ENCODE measurements around the gene UGT2B11.
"Not testable (repeated sequence)": the region's sequence is repeated elsewhere in the genome, so short reads cannot be mapped to it uniquely, and the experiment has no call there.

UGT2B11 gene

DNA sequence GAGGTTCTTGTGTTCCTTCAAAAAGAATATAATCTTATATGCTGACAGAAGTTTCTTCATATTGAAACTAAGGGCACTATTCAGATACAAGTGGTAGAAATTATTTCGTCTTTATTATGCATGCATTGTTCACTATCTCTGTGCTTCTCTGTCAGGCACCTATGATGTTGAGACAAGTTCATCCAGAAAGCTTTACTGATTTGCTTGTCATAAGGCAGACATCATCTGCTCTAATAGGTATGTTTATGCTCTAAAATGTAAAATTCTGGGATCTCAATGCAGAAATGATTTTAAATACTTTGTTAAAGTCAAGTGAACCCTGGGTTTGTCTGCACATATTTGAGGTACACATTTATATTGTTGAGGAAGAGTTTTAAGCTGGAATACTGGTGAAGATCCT lies 3.6 kb downstream of the UGT2B11 start:
- no peak for TF ChIP-seq CTCF (IDR thresholded peaks at IDR 0.05; ENCODE audit: low read depth, low read length)
- H3K4me3 ChIP-seq (ENCODE audit: low read depth, low read length) = no peak overlapping the region

DNA sequence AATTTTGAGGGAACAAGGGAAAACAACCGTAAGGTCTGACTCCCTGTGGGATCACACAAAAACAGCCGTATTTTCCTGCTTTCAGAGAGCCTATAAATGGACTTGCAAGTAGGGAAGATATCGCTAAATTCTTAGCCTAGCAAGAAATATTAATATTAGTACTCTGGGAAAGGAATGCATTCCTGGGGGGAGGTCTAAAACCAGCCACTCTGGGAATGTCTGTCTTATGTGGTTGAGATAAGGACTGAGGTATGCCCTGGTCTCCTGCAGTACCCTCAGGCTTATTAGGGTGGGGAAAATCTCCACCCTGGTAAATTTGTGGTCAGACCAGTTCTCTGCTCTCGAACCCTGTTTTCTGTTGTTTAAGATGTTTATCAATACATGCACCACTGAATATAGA lies 16.0 kb downstream of the UGT2B11 start:
- H3K4me3 ChIP-seq (ENCODE audit: low read depth, low read length) = not testable (repeated sequence)

GRCh38 chr4:69196209-69196965 lies 18.2 kb downstream of the UGT2B11 start:
- TF ChIP-seq CTCF (IDR thresholded peaks at IDR 0.05; ENCODE audit: low read depth, low read length) = no peak
- no peak overlapping the region for H3K4me3 ChIP-seq (ENCODE audit: low read depth, low read length)

GRCh38 chr4:69194166-69194565 lies 20.4 kb downstream of the UGT2B11 start:
- no peak overlapping the region for H3K4me3 ChIP-seq (ENCODE audit: low read depth, low read length)
- no peak for TF ChIP-seq CTCF (IDR thresholded peaks at IDR 0.05; ENCODE audit: low read depth, low read length)

- not testable (repeated sequence) for H3K4me3 ChIP-seq (ENCODE audit: low read depth, low read length)
These were observed 22.6 kb downstream of the UGT2B11 start for GRCh38 chr4:69191905-69192304.

GRCh38 chr4:69190621-69191020 lies 23.9 kb downstream of the UGT2B11 start:
- not testable (repeated sequence) for H3K4me3 ChIP-seq (ENCODE audit: low read depth, low read length)

DNA sequence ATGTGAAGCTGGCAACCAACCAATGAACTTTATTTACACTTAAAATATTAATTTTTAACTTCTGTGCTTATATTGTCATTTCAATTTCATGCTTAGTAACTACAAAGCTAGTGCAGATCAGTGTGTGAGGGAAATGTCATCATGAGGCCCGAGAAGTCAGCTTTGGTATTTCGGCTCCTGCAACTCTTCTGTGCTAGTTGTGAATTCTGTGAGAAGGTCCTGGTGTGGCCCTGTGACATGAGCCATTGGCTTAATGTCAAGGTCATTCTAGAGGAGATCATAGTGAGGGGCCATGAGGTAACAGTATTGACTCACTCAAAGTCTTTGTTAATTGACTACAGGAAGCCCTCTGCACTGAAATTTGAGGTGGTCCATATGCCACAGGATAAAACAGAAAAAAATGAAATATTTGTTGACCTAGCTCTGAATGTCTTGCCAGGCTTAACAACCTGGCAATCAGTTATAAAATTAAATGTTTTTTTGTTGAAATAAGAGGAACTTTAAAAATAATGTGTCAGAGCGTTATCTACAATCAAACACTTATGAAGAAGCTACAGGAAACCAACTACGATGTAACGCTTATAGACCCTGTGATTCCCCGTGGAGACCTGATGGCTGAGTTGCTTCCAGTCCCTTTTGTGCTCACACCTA lies 32.9 kb downstream of the UGT2B11 start:
- not testable (repeated sequence) for H3K4me3 ChIP-seq (ENCODE audit: low read depth, low read length)

DNA sequence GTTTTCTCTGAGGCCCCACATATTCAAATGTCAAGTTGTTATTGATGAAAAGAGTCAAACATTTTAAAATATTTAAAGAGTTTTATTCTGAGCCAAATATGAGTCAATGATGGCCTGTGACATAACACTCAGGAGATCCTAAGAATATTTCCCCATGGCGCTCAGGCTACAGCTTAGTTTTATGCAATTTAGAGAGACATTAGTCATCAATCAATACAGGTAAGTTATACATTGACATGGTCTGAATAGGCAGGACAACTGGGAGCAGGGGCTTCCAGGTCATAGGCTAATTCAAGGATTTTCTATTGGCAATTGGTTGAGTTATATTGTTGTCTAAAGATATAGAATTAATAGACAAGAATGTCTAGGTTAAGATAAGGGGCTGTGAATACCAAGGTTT lies 34.7 kb downstream of the UGT2B11 start:
- not testable (repeated sequence) for H3K4me3 ChIP-seq (ENCODE audit: low read depth, low read length)

DNA sequence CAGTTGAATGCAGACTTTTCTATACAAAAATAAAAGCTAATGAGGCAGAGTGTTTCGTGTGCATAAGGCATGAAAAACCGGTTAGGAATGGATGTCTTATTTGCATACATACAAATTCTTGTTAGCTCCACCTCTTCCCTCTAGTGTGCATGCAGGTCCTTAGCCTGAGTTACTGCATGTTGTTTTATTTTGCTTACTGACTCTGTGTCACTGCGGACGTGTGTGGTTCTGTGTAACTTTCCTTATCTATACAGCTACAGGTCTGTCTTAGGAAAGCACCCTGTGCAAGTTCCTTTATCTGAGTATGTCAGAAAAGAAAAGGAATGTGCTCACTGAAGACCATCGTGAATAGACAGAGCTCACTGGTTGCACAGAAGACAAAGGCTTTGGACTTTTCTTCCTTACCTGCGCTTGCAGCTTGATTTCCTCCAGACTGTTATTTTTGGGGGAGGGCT lies 35.8 kb downstream of the UGT2B11 start:
- not testable (repeated sequence) for H3K4me3 ChIP-seq (ENCODE audit: low read depth, low read length)

DNA sequence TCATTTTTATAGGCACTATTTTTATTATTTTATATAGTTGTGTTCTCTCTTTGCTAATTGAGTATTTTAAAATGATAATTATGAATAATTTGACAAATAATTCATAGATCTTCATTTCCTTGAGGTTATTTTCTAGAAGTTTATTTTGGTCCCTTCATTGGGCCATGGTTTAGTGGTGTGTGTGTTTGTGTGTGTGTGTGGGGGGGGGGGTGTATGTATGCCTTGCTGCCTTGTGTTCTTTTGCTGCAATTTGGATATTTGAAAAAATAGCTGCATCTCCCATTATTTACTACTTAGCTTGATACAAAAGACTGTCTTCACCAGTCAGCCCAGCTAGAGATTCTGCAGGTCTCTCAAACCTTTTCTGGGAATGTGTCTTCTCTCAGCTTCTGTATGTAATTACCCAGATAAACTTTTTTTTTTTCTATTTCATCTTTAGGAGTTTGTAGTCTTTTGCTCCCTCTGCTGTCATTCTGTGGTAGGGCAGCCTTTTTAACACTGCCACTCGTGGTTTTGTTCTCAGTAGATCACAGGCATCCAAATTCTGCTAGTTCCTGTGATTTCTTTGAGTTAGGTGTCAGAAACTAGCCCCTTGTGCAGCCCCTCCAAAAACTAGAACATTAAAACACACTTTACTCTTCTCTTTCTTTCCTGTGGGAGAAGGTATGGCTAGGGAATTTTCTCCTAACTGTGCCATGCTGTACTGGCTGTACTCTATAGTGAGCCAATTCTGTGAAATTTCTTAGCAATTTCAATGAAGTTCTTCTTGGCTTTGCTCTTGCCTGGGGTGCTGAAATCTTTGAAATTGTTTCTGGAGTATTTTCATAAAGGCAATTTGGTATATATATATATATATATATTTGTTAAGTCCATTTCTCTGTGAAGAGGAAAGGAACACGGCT lies 44.1 kb downstream of the UGT2B11 start:
- not testable (repeated sequence) for H3K4me3 ChIP-seq (ENCODE audit: low read depth, low read length)
- TF ChIP-seq CTCF (IDR thresholded peaks at IDR 0.05; ENCODE audit: low read depth, low read length) = peak; percentile 46

- H3K4me3 ChIP-seq (ENCODE audit: low read depth, low read length) = not testable (repeated sequence)
These were observed 45.4 kb downstream of the UGT2B11 start for GRCh38 chr4:69169171-69169570.
